ENCODE results near the gene MYMK.

DNA sequence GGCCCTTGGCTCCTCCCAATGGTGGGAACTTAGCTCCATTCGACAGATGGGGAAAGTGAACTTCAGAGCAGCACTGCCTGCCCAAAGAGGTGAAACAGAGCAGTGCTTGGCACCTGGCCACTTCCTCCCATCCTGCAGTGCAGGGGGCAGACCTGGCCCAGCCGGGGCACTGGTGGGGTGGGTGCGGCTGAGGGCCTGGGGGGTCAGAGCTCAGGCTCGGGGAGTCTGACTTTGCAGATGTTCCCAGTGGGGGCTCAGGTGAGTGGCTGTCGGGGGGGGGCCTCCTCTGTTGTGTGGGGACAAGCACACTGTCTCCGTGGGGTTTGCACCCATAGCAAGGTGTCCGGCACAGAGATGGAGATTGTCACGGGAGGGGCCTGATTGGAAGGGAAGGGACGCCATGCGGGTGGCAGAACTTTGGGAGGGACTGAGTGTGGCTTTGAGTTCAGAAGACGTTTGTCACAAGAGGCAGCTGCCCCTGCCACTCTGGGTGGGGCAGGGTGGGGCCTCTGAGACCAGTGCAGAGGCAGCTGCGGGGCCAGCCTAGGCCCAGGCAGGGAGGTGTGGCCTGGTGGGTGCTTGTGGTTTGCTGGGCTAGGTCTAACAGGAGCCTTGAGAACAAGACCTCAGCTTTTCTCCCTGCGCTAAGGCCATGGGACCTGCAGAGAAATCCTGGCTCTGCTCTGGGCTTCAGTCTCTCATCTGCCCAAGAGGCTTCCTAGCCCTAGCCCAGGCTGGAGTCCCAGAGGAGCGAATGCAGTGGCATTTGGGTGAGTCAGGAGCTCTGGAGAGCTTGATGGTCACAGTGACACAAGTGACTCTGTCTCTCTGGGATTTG, 2.5 kb downstream of the MYMK start:
- TF ChIP-seq, protein P1, sequence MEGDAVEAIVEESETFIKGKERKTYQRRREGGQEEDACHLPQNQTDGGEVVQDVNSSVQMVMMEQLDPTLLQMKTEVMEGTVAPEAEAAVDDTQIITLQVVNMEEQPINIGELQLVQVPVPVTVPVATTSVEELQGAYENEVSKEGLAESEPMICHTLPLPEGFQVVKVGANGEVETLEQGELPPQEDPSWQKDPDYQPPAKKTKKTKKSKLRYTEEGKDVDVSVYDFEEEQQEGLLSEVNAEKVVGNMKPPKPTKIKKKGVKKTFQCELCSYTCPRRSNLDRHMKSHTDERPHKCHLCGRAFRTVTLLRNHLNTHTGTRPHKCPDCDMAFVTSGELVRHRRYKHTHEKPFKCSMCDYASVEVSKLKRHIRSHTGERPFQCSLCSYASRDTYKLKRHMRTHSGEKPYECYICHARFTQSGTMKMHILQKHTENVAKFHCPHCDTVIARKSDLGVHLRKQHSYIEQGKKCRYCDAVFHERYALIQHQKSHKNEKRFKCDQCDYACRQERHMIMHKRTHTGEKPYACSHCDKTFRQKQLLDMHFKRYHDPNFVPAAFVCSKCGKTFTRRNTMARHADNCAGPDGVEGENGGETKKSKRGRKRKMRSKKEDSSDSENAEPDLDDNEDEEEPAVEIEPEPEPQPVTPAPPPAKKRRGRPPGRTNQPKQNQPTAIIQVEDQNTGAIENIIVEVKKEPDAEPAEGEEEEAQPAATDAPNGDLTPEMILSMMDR (IDR thresholded peaks at IDR 0.05) = no peak
- TF ChIP-seq POLR2A (IDR thresholded peaks at IDR 0.05) = no peak
